SIG-M5 (cell line): Measurements from ENCODE around the gene APBA3.

Experiments used
- DNase-seq: peaks from one replicate; lab custom pipeline; 2025; lab: John Stamatoyannopoulos, UW

Gene APBA3

DNA sequence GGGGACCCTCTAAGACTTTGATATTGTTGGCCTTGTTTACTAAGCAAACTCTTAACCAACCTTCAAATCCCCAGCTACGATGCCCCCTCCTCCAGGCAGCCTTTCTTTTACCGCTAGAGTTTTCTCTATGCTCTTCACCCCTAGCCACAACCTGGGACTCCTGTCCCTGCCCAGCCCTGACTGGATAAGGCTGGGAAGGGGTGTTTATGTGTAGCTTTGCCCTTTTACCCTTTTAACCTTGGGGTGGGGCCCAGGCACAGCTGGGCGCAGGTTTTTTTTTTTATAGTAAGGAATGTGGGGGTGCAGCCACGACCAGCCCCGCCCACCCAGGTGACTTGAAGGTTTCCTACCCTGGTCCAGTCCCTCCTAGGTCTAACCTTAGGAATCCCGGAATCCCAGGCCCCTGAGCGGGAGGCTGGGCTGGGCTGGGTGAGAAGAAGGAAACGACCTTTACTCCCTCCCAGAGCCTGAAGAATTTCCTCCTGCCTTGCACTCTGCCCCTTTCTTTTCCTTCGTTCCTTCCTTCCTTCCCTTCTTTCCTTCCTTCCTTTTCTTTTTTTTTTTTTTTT lies 41.1 kb downstream of the APBA3 start:
- DNase-seq = no peak

DNA sequence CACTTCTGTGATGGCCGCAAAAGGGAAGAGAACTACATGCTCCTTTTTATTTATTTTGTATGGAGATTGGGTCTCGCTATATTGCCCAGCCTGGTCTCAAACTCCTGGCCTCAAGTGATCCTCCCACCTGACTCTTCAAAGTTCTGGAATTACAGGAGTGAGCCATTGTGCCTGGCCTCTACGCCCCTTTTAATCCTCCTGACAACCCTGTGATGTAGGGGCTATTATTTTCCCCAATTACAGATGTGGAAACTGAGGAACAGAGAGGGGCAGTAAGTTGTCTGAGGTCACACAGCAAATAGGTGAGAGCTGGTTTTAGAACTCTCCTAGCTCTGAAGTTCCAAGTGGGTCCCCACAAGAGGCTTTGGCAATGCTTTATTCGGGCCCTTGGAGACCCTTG lies 41.6 kb downstream of the APBA3 start:
- DNase-seq = no peak

DNA sequence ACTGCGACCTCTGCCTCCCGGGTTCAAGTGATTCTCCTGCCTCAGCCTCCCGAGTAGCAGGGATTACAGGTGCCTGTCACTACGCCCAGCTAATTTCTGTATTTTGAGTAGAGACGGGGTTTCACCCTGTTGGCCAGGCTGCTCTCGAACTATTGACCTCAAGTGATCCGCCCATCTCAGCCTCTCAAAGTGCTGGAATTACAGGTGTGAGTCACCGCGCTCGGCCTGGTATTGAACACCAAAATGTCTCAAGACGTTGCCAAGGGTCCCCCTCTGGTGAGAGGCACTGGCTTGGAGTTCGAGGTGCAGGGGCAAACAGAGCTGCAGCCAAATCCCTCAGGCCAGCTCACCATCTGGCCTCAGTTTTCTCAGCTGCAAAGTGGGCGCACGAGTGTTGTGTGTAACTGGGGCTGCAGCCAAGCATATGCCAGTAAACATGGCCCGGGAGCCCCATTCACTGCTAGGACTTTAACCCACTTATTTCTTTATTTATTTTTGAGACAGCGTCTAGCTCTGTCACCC lies 45.3 kb downstream of the APBA3 start:
- no peak for DNase-seq

DNA sequence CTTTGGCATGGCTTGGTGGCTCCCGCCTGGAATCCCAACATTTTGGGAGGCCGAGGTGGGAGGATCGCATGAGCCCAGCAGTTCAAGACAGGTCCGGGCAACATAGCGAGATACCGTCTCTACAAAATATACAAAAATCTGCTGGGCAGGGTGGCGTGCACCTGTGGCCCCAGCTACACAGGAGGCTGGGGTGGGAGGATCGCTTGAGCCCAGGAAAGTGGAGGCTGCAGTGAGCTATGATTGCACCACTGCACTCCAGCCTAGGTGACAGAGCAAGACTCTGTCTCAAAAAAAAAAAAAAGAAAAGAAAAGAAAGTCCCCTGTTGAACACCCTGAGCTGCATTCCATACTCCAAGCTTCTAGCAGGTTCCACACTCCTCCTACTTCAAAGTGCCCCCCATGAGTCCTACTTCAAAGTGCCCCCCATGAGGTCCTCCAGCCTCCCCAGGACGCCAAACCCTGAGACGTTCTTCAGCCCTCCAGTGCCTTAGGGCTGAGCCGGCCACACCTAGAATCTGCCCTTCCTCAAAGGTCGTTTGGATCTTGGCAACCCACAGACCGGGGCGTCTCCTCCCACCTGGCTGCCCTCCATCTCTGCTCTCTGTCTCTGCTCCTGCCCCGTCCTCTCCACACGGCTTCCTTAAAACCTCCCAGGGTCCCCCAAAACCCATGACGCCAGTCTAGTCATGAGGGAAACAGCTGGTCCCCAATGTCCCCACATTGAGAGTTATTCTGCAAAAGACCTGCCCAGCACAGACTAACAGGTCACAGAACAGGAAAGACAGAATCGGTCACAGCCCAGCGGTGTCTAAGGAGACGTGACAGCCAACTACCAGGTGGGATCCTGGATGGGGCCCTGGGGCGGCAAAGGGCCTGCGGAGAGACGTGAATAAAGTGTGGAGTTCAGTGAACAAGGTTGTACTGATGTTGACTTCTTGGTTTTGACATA lies 48.6 kb downstream of the APBA3 start:
- no peak for DNase-seq

DNA sequence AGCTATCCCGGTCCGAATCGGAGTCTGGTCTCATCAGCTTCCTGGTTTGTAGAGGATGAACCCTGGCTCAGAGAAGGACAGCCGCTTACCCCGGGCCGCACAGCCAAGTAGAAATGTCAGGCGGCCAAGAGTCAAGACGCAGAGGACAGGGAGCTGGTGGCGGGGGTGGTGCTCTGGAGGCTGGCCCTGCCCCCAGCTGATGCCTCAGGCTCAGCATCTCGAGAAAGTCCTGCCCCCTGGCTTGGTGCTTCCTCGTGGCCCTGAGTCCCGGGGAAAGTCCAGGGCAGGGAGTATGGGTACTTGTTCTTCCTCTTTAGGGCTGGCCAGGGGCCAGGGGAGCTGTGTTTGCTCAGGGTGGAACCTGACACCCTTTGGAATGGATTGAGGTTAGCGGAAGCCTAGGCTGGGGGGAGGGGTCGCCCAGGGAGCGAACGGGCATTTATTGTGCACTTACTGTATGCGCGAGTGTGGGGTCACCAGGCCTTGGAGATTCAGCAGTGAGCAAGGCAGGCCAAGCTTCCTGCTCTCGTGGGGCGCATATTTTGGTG lies 51.2 kb downstream of the APBA3 start:
- no peak for DNase-seq

DNA sequence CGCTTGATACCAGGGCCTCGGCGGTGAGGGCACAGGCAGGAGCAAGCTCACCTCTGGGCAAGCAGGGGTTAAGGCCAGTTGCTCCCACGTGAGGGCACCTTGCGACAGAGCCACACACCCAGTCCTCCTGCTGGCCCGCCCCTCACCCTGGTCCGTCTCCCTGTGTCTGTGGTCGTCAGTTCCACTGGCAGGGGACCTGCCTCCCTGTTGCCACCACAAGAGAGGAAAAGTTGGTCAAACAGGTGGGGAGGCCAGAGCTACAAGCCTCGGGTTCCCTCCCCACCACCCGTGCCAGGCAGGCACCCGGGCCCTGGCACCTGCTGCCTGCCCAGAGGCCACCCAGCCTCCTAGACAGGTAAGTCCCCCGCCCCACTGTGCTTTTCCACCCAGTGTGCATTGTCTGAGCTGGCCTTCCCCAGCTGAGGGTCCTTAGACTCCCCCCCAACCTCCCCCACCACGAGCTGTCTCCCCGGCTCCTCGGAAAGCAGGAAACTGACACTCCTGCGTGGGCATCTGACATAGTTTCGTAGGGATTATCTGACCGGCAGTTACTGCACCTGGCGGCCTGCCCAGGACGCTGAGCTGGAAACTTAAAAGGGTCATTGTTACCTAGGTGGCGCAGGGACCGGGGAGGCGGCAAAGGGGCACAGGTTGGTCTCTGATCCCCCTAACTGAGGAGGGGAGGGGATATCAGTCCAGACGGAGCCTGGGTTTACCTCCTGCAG lies 53.1 kb downstream of the APBA3 start, which contains the start of gene TJP3:
Gene TJP3, plus strand, starts transcription at position 178 of the 725 bp plus-strand sequence. CDS start 20,049 bp downstream, outside the sequence.
- no peak for DNase-seq

DNA sequence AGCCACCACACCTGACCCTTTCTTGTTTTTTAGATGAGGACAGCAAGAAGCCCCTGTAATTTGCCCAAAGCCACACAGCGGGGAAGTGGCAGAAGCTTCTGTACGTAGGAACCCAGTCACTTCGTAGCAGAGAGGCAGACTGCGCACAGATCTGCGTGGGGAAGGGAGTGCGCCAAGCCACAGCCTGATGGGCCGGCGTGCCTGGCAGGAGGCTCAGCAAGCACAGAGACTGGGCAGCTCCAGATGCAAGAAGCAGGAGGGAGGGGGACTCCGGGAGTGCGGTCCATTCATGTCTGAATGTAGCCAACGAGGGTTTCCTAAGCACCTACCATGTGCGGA lies 53.7 kb downstream of the APBA3 start:
- DNase-seq = no peak

DNA sequence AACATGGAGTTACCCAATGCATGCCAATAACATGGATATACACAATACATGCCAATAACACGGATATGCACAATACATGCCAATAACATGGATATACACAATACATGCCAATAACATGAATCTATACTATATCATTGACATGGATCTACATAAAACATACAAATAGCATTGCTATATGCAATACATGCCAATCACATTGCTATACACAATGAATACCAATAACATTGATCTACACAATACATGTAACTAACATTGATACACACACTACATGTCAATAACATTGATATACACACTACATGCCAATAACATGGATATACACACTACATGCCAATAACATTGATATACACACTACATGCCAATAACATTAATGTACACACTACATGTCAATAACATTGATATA lies 60.3 kb downstream of the APBA3 start:
- no peak for DNase-seq
